GM12891 (cell line): Measurements from ENCODE around the gene TP73.

Source experiments
- DNase-seq: peaks from one replicate; pipeline ENCODE4 v3.0.0; 2011; ENCODE audit warnings: low spot score; ENCODE audit not compliant: insufficient read length
- FAIRE-seq: peaks from 2 replicates; lab custom pipeline; 2011; peaks lifted over from hg19 to GRCh38; lab: Jason Lieb, UNC
- PAX5 ChIP-seq: IDR thresholded peaks from 2 replicates; pipeline ENCODE4 v1.6.1; 2011; ENCODE audit warnings: low read length, moderate library complexity, mild to moderate bottlenecking; ENCODE audit not compliant: insufficient read depth, severe bottlenecking
- POLR2A ChIP-seq: IDR thresholded peaks from 2 replicates; pipeline ENCODE4 v1.6.1; 2011; ENCODE audit warnings: low read depth, low read length, control low read depth
- POLR2AphosphoS5 ChIP-seq: IDR thresholded peaks from 2 replicates; pipeline ENCODE4 v1.6.1; 2011; ENCODE audit warnings: low read depth, low read length, control low read depth
- POU2F2 ChIP-seq: IDR thresholded peaks from 2 replicates; pipeline ENCODE4 v1.6.1; 2011; ENCODE audit warnings: low read depth, mild to moderate bottlenecking, control low read depth, low read length, moderate library complexity
- SPI1 ChIP-seq: IDR thresholded peaks from 2 replicates; pipeline ENCODE4 v1.6.1; 2011; ENCODE audit warnings: low read depth, low read length, control low read depth
- TAF1 ChIP-seq: IDR thresholded peaks from 2 replicates; pipeline ENCODE4 v1.6.1; 2011; ENCODE audit warnings: low read depth, low read length, control low read depth

Gene TP73

DNA sequence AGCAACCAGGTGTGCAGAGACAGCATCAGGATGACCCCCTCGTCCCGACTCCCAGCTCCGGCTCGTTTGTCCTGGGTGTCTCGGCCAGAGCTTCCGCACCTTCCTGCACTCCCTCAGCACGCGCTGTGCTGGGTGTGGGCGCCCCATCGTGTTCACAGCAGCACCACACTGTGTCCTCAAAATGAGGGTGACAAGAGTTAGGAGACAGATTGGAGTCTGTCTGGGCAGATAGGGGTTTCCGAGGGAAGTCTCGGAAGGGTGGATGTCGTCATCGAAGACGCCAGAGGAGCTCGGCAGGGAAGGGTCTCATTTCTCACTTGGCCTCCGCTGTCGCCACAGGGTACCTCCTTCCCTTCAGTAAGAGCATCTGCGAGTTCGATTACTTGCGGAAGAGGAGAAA, 104.1 kb downstream of the TP73 start:
- TF ChIP-seq POU2F2 (no peak), TAF1 (no peak), POLR2A (no peak), PAX5 (no peak), POLR2AphosphoS5 (no peak), SPI1 (no peak)
- DNase-seq (no peak), FAIRE-seq (no peak)

- TF ChIP-seq POU2F2 (no peak), SPI1 (no peak), POLR2A (no peak), PAX5 (no peak), TAF1 (no peak), POLR2AphosphoS5 (no peak)
- DNase-seq (no peak), FAIRE-seq (no peak)
These were observed 106.8 kb downstream of the TP73 start for GRCh38 chr1:3759164-3759563.

DNA sequence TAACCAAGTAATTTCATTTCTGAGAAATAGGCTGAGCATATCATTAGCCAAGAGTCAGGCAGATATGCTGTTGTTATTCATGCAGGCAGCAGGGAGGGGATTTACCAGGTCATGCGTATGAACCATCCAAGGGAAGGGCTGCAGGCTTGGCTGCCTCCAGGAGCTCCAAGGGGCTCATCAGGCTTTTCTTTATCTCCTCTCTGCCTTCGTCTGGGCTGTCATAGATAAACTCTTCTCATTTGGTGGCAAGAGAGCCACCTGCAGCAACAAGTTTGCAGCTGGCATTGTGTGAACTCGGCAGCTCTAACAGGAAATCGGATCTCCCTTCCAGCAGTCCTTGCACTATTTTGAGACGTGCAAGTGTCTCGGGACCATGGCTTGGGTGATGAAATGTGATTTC, 107.5 kb downstream of the TP73 start:
- TF ChIP-seq POLR2AphosphoS5 (no peak), POU2F2 (no peak), TAF1 (no peak), SPI1 (no peak), POLR2A (no peak), PAX5 (no peak)
- FAIRE-seq (no peak), DNase-seq (no peak)

GRCh38 chr1:3761296-3762010, 109.1 kb downstream of the TP73 start:
- DNase-seq (no peak), FAIRE-seq (no peak)
- TF ChIP-seq POLR2AphosphoS5 (no peak), TAF1 (no peak), SPI1 (no peak), POU2F2 (no peak), PAX5 (no peak), POLR2A (no peak)

- no peak for DNase-seq
- TF ChIP-seq POLR2AphosphoS5 (no peak), PAX5 (no peak), TAF1 (no peak), SPI1 (no peak), POLR2A (no peak), POU2F2 (no peak)
- no peak for FAIRE-seq
These were observed 110.0 kb downstream of the TP73 start for GRCh38 chr1:3762151-3762872.

GRCh38 chr1:3762873-3763228, 110.5 kb downstream of the TP73 start:
- FAIRE-seq (no peak), DNase-seq (no peak)
- TF ChIP-seq SPI1, result no peak
- no peak for TF ChIP-seq POLR2A
- no peak for TF ChIP-seq PAX5
- TF ChIP-seq POU2F2, result no peak
- TF ChIP-seq TAF1, result no peak
- TF ChIP-seq POLR2AphosphoS5, result no peak

DNA sequence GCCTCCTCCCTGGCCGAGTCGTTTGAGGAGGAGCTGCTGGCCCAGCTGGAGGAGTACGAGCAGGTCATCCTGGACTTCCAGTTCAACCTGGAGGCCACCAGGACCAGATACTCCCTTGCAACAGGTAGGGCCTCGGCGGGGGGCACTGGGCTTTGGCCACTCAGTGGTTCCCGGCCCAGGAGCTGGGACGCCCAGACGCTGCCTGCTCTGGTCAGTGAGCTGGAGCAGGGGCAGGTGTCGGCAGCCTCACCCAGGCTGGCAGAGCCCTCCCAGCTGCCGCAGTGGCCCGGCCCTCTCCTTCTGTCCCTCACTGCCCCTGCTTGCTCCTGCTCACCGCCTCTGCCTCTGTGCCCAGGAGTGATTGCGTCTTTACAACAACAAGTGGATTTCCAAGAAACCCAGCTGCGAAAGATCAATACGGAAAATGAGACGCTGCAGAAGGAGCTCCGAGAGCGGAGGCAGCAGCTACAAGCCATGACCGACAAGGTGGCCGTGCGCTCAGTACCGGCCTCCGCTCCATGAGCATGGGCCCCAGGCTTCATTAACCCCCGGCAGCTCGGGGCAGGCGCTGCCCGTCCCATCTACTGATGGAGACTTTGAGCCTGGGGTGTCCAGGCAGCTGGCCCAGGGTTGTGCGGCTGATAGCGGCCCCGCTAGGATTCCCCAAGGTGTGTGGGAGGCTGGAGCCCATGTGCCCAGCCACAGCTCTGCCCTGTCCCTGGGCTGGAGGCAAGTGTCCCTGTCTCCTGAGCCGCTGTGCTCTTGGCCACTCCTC, 111.2 kb downstream of the TP73 start:
- TF ChIP-seq POLR2A (no peak), PAX5 (no peak), SPI1 (no peak), POU2F2 (no peak), POLR2AphosphoS5 (no peak), TAF1 (no peak)
- no peak for DNase-seq
- no peak for FAIRE-seq

DNA sequence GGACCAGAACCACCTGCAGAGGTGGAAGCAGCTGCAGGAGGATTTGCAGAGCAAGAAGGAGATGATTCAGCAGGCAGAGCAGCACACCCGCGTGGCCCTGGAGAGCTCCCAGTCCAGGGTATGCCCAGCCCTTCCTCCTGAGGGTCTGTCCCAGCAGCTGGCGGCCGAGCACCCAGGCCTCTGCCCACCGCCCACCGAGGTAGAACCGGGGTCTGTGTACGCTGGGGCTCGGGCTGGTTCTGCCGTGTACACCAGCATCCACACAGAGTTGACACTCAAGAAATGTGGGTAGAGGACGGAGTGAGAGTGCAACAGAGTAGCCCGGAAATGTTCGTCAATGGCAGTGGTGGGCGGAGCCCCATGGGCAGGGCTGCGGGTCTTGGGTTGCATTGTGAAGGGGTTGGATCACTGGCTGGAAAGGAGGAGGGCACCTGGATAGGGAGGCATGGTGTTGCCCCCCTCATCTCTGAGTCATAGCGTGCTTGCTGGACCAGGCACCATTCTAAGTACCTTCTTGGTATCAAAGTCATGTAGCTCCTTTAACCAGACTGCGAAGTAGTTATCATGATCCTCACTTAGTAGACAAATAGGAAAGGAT, 115.1 kb downstream of the TP73 start:
- no peak for FAIRE-seq
- TF ChIP-seq SPI1 (no peak), POLR2A (no peak), POU2F2 (no peak), PAX5 (no peak), TAF1 (no peak), POLR2AphosphoS5 (no peak)
- no peak for DNase-seq

DNA sequence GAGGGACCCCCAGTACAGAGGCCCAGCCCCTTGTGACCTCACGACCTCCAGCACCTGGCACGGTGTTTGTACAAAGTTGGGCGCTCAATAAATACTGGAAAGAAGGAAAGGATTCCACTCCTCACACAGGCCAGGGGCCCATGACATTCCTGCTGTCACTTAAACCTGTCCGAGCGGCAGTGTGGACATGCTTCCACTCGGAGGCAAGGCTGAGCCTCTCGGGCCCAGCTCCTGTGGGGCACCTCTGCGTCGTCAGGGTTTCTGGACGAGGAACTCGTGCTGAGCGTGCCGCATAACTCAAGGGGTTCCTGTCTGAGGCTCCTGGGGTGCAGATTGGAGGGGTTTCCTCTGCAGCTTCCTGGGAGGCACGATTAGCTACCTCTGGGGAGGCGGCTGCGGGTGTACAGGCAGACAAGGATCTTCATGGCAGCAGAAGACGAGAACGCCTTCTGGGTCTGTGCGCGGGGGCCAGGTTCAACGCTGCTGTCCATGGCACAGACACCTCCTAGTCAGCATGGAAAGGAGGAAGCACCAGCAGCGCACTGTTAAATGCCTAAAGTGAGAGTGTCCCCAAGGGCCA, 116.6 kb downstream of the TP73 start:
- no peak for FAIRE-seq
- no peak for TF ChIP-seq TAF1
- TF ChIP-seq POU2F2, result no peak
- no peak for TF ChIP-seq SPI1
- TF ChIP-seq POLR2A, result no peak
- TF ChIP-seq PAX5, result no peak
- no peak for TF ChIP-seq POLR2AphosphoS5
- DNase-seq, result no peak
